Neuron (in vitro differentiated cells): ENCODE data around the gene RFTN2.
"Not testable (repeated sequence)": the region's sequence is repeated elsewhere in the genome, so short reads cannot be mapped to it uniquely, and the experiment has no call there.

Experiments used
- H2AFZ ChIP-seq: one replicate; pipeline ENCODE4 v1.6.1; 2013; ENCODE audit warnings: low read depth, mild to moderate bottlenecking, inconsistent platforms, low read length, moderate library complexity
- H3K27me3 ChIP-seq: one replicate; pipeline ENCODE4 v1.6.1; 2013; ENCODE audit warnings: low read length; ENCODE audit not compliant: insufficient read depth
- H3K36me3 ChIP-seq: one replicate; pipeline ENCODE4 v1.6.1; 2013; ENCODE audit warnings: low read length; ENCODE audit not compliant: insufficient read depth
- H3K4me1 ChIP-seq: one replicate; pipeline ENCODE4 v1.6.1; 2013; ENCODE audit warnings: low read length; ENCODE audit not compliant: insufficient read depth
- H3K4me3 ChIP-seq: 2 replicates; pipeline ENCODE4 v1.5.1; 2013; ENCODE audit warnings: mild to moderate bottlenecking, low read length, moderate library complexity
- H3K9me3 ChIP-seq: one replicate; pipeline ENCODE4 v1.6.1; 2013; ENCODE audit warnings: low read length

The RFTN2 gene

GRCh38 chr2:197614532-197614931 is 60.9 kb downstream of the RFTN2 start:
- no peak overlapping the region for H3K4me3 ChIP-seq
- no peaks in the 10 kb centered on the region for H3K9me3 ChIP-seq
- H2AFZ ChIP-seq = no peak overlapping the region
- no peaks in the 10 kb centered on the region for H3K27me3 ChIP-seq
- no peaks in the 10 kb centered on the region for H3K4me1 ChIP-seq
- peaks cover 11% of the 10 kb centered on the region for H3K36me3 ChIP-seq

- Histone ChIP-seq H3K27me3 (no peaks in the 10 kb centered on the region), H2AFZ (no peak overlapping the region), H3K4me3 (no peak overlapping the region), H3K9me3 (no peaks in the 10 kb centered on the region), H3K4me1 (no peaks in the 10 kb centered on the region), H3K36me3 (peaks cover 11% of the 10 kb centered on the region)
Measured at GRCh38 chr2:197613509-197613987, 61.8 kb downstream of the RFTN2 start.

DNA sequence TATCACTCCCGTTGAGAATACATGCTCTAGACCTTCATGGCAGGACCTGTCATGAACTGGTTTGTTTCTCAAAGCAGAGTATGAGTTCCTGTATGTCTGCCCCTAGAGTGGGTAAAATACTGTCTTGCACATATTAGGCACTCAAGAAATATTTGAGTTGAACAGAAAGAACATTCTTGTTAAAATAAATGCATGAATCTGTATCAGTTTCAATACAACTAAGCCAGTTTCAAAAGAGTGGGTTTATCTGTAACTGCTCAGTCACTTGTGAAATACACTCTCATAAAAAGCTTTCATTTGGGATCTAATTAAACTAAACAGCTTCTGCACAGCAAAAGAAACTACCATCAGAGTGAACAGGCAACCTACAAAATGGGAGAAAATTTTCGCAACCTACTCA is 69.2 kb downstream of the RFTN2 start:
- H2AFZ ChIP-seq = no peak overlapping the region

GRCh38 chr2:197604117-197604860 is 71.1 kb downstream of the RFTN2 start:
- H3K4me1 ChIP-seq = peaks cover 6% of the 10 kb centered on the region
- no peak overlapping the region for H3K4me3 ChIP-seq
- H3K27me3 ChIP-seq = no peaks in the 10 kb centered on the region
- H2AFZ ChIP-seq = no peak overlapping the region
- H3K9me3 ChIP-seq = peaks cover 1% of the 10 kb centered on the region
- H3K36me3 ChIP-seq = no peaks in the 10 kb centered on the region

More for the DNA sequence above, 69.2 kb downstream of the RFTN2 start:
- Histone ChIP-seq H3K27me3 (no peaks in the 10 kb centered on the region), H3K36me3 (no peaks in the 10 kb centered on the region), H3K4me1 (peaks cover 6% of the 10 kb centered on the region), H3K4me3 (no peak overlapping the region), H3K9me3 (peaks cover 1% of the 10 kb centered on the region)

- Histone ChIP-seq H3K9me3 (peaks cover 1% of the 10 kb centered on the region), H3K27me3 (no peaks in the 10 kb centered on the region), H3K4me3 (no peak overlapping the region), H3K36me3 (no peaks in the 10 kb centered on the region), H2AFZ (no peak overlapping the region), H3K4me1 (peaks cover 17% of the 10 kb centered on the region)
Measured at GRCh38 chr2:197601726-197602125, 73.7 kb downstream of the RFTN2 start.

GRCh38 chr2:197600306-197600705 is 75.1 kb downstream of the RFTN2 start:
- Histone ChIP-seq H3K27me3 (no peaks in the 10 kb centered on the region), H3K9me3 (peaks cover 4% of the 10 kb centered on the region), H2AFZ (no peak overlapping the region), H3K36me3 (no peaks in the 10 kb centered on the region), H3K4me1 (peaks cover 29% of the 10 kb centered on the region), H3K4me3 (no peak overlapping the region)

DNA sequence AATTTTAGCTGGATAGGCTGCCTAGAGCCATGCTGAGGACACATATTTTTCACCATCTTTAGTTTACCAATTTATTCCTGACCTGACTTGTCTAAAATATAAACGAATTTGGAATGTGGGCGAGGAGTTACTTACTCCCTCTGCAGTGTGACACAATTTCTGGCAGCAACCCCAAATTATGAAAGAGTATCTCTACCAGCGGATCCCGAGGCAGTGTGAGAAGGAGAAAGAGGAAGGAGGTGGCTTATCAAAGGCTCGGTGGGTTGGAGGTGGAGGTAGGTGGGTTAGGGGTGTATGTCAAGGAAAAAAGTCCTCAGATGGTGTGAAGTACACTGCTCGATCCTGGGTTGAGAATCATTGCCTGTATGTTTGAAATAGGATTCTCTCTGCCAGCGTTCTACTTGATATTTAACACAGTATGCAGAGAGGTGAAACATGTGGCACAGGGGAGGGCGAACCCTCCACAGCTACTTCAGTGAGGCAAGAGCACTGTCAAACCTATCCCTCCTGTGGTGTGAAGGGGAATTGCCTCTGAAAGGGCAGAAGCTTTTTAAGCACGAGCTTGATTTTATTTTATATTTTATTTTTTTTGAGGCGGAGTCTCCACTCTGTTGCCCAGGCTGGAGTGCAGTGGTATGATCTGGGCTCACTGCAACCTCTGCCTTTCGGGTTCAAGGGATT is 76.0 kb downstream of the RFTN2 start:
- Histone ChIP-seq H3K27me3 (no peaks in the 10 kb centered on the region), H3K4me1 (peaks cover 29% of the 10 kb centered on the region), H3K36me3 (no peaks in the 10 kb centered on the region), H3K4me3 (no peak overlapping the region), H3K9me3 (peaks cover 8% of the 10 kb centered on the region), H2AFZ (no peak overlapping the region)

DNA sequence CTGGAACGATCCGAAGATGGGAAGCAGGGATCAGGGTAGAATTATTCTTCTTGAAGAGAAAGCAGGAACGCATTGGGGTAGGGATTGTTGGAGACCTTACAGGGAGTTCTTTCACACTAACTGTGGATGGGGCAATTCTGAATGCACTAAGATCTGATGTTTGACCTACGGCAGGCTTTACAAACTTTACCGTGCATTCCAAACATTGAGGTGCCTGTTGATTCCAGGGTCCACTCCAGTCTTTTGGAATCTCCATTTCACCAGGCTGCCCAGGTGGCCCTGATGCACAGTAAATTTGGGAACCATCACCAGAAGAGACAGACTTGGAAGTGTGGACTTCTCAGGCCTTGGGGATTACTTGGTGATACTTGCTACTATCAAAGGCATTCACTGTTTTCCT is 76.9 kb downstream of the RFTN2 start:
- peaks cover 8% of the 10 kb centered on the region for H3K9me3 ChIP-seq
- no peaks in the 10 kb centered on the region for H3K36me3 ChIP-seq
- no peaks in the 10 kb centered on the region for H3K27me3 ChIP-seq
- H2AFZ ChIP-seq = no peak overlapping the region
- H3K4me1 ChIP-seq = peaks cover 24% of the 10 kb centered on the region
- H3K4me3 ChIP-seq = no peak overlapping the region

- H3K27me3 ChIP-seq = no peaks in the 10 kb centered on the region
Measured at GRCh38 chr2:197597166-197597565, 78.2 kb downstream of the RFTN2 start.

GRCh38 chr2:197596766-197597165 is 78.6 kb downstream of the RFTN2 start:
- H2AFZ ChIP-seq = peak overlapping the region; percentile 18
- no peaks in the 10 kb centered on the region for H3K27me3 ChIP-seq

More at GRCh38 chr2:197597166-197597565, 78.2 kb downstream of the RFTN2 start:
- Histone ChIP-seq H3K4me3 (no peak overlapping the region), H2AFZ (peak overlapping the region; percentile 18), H3K9me3 (peaks cover 7% of the 10 kb centered on the region), H3K4me1 (peaks cover 24% of the 10 kb centered on the region), H3K36me3 (no peaks in the 10 kb centered on the region)

GRCh38 chr2:197591339-197592072 is 83.9 kb downstream of the RFTN2 start:
- Histone ChIP-seq H3K36me3 (peaks cover 3% of the 10 kb centered on the region), H3K4me1 (peaks cover 11% of the 10 kb centered on the region), H3K9me3 (peaks cover 14% of the 10 kb centered on the region), H2AFZ (no peak overlapping the region), H3K27me3 (no peaks in the 10 kb centered on the region), H3K4me3 (no peak overlapping the region)

More at GRCh38 chr2:197596766-197597165, 78.6 kb downstream of the RFTN2 start:
- no peak overlapping the region for H3K4me3 ChIP-seq
- peaks cover 24% of the 10 kb centered on the region for H3K4me1 ChIP-seq
- no peaks in the 10 kb centered on the region for H3K36me3 ChIP-seq
- peaks cover 7% of the 10 kb centered on the region for H3K9me3 ChIP-seq

GRCh38 chr2:197587255-197587654 is 88.1 kb downstream of the RFTN2 start:
- not testable (repeated sequence) for H3K4me3 ChIP-seq, H2AFZ ChIP-seq, H3K27me3 ChIP-seq, H3K4me1 ChIP-seq, H3K36me3 ChIP-seq
- H3K9me3 ChIP-seq = peaks cover 11% of the 10 kb centered on the region

DNA sequence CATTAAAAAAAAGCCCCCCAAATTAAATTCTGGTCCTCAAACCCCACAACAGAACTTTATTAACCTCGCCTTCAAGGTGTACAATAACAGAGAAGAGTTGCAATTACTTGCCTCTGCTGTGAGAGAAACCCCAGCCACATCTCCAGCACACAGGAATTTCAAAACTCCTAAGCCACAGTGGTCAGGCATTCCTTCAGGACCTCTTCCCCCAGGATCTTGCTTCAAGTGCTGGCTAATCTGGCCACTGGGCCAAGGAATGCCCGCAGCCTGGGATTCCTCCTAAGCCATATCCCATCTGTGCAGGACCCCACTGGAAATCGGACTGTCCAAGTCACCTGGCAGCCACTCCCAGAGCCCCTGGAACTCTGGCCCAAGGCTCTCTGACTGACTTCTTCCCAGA is 95.2 kb downstream of the RFTN2 start:
- not testable (repeated sequence) for H3K4me3 ChIP-seq, H2AFZ ChIP-seq, H3K9me3 ChIP-seq, H3K4me1 ChIP-seq, H3K36me3 ChIP-seq, H3K27me3 ChIP-seq
